ENCODE results near the gene DOK1.
"Not testable (repeated sequence)": the region's sequence is repeated elsewhere in the genome, so short reads cannot be mapped to it uniquely, and the experiment has no call there.

DOK1 gene

DNA sequence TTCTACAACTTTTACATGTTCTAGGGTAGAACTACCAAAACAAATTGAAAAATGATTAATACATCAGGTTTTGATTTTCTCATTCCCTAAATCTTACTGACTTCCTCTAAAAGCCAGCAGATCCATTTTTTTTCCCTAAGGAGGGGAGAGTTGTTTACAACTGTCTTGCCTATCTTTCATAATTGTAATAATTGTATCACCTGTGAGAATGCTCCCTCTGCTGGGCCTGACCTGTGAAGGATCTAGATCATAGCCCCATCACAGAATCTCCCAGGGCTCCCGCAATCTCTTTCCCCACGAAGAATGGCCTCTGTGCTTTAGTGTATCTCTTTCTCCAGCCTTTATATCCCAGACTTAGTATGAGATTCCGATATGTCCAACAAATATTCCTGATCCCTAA, 9.9 kb upstream of the DOK1 start:
- DNase-seq = no peak

DNA sequence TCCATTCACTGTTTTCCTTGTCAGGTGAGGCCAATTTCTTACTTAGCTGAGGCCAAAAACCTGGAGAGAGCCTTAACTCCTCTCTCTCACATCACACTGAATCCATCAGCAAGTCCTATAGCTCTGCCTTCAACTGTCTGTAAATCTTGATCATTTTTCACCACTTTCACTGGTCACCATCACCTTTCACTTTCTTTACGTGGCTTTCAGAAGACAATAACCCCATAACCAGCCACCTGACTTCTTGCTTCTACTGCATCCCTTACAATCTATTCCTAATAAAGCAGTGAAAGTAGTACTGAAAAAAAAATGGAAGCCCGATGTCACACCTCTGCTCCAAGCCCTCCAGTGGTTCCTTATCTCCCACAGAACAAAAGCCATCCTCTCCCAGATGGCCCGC, 8.5 kb upstream of the DOK1 start:
- no peak for DNase-seq

DNA sequence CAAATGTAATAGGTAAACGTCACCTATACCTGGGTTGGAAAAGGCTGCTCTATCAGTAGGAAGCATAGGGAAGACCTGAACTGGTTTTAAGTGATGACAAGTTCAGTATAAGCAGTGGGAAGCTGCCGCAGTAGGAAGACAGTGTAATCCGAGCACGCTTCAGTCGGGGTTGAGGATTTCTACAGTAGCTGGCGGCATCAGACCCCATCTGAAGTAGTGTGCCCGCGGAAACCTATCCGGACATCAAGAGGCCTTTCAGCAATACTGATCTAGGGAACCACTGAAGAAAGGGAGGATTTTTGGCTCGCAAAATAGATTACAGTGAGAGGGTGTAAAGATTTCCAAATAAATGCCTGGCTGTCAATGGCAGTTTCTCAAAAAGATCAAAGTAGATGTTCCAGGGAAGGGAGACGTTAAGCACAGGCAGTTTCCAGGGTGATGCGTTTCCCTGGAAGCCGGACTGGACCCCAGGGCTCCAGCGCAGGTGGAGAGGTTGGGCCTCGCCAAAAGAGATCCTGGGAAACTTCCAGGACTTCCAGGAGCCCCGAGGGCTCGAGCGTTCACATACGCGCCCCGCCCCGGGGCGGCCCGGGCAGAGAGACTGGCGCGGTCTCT, 6.1 kb upstream of the DOK1 start:
- no peak for DNase-seq

DNA sequence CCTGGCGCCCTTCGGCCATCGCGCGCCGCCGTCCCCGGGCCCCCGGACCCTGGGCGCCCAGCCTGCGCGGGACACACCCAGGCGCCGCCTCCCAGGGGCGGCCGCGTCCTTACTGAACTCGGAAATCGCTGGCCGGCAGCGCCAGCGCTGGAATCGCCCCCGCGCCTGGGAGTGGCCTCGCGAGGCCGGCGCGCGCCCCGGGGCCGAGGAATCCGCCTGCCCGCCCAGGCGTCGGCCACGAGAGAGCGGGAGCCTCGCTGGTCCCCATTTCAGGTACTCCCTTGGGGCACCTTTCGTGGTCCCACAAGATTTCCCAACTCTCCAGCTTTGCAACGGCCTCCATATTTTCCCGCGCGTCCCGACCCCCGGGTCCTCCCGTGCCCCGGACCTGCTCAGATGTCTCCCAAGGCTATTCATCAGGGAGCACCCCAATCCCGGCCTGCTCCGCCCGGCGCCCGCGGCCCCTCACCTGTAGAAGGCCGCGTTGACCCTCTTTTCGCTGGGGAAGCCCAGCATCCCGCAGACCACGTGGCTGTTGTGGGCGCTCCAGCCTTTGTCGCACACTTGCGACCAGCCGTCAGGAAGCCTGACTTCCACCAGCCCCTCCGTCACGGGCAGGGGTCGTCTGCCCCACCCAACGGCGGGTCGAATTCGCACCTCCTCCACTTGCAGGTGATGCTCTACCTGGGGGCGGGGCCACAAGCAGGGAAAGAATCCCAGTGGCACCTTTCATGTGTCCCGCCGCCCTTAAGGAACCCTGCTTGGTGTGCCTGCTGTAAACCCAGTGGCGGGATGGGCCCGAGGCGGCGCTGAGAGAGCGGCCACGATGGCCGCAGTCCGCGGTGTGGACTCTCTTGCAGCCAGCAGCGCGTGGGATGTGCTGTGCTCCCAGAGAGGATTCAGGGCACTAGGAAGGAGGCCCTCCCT, 5.4 kb upstream of the DOK1 start:
- peak in 1 of 56 donors; percentile 43 for DNase-seq

DNA sequence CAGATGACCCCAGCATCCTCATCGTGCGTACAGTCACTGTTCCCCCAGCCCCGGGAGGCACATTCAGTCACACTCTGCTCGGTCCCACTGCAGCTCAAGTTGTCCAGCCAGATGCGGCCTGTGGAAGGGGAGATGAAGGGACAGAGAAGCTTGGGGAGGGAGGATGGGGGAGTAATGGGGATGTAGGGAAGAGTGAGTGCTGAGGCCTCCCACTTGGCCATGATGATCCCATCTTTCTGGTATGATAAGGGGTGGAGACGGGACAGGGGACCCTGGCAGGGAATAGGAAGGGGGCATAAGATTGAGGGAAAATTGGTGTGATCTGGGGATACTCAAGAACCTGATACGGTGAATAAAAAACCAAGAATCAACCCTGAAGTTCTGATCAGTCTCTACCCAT, 4.3 kb upstream of the DOK1 start:
- no peak for DNase-seq

DNA sequence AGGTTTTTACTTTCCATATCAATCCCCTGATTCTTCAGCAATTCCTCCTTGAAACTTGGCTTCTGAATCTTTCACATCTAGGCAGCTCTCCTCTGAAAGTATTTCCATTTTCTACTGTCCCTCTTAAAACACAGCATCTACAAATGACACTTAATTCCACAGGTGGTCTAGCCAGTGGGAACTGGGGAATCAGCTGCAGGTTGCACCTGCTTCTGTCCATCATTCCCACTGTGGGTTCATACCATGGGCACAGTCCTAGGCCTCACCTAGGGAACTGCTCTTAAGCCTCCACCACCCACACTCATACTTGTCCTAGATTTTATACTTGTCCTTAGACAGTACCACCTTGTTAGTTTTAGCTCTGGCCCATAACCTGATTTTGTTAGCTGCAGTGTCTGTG, 3.0 kb upstream of the DOK1 start:
- DNase-seq = no peak

DNA sequence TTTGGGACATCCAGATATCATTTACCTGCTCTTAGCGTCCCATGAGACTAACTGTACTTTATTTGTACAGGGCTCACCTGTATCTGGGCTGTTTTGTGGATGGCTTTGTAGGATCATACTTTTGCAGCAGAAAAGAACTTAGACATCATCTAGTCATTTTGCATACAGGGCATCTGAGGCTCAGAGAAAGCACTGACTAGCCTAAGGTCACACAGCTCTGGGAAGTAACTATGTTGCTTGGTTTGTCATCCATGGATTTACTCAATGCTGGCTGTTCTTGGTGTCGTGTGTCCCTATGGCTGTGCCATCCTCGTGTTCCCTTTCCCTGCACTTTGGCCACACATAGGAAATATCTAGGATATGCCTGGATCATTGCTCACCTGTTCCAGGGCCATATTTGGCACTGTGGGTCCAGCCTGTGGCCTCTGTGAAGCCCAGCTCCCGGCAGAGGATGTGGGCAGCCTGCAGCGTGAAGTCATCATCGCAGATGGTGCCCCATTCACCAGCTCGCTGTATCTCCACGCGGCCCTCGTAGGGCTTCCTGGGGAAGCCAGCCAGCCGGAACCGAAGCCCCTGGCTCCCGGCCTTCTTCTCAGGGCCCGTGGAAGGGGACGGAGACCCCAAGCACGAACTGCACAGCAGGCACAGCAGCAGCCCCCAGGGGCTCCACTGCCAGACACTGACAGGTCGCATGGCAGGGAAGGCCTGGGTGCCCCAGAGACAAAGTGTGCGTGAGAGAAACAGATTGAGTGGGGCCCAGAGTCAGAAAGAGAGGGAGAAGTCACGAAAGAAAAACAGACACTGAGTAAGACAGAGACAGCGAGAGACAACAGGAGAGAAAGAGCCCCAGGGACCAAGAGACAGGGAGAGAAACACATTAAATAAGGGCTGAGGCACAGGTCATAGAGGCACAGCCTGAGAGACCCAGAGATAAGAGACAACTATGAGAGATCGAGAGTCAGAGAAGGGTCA, 2.3 kb upstream of the DOK1 start:
- DNase-seq = no peak

DNA sequence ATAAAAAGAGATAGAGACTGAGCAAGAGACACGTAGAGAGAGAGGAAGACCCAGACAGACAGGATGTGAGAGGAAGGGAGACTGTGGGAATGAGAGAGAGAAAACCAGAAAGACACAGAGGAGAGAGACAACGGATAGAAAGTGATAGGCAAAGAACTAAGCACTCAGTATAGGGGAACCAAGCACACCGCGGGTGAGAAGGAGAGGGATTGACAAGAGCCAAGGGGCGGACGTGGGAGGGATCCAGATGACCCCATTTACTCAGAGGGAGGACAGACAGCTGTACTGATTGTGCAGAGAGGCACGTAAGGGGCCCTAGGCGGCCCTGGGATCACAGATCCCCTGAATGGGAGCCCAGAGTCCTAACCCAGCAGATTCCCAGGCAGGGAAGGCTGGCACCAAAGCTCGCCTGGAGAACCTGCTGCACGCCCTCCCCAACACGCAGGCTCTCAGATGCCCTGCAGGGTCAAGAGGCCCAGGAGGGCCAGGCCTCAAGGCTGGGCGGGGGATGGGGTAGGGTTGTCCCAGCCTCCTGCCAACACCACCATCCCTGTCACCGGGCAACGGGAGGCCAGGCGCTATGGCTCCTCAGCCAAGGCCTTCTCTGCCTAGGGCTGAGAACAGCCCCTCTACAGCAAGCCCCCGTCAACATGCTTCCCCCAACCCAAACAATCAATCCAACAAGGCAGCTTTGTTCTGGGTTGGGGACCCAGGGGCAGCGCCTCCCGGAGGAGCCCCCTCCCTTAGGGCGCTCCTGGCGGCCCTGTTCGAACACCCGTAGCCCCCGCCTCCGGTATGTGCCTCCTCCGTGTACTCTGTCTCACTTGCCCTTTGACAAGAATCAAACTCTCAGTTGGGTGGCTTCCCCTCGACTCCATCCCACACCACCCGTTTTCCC, 1.4 kb upstream of the DOK1 start:
- peak in 6 of 56 donors; percentile 16 to 32 (median 24) for DNase-seq

DNA sequence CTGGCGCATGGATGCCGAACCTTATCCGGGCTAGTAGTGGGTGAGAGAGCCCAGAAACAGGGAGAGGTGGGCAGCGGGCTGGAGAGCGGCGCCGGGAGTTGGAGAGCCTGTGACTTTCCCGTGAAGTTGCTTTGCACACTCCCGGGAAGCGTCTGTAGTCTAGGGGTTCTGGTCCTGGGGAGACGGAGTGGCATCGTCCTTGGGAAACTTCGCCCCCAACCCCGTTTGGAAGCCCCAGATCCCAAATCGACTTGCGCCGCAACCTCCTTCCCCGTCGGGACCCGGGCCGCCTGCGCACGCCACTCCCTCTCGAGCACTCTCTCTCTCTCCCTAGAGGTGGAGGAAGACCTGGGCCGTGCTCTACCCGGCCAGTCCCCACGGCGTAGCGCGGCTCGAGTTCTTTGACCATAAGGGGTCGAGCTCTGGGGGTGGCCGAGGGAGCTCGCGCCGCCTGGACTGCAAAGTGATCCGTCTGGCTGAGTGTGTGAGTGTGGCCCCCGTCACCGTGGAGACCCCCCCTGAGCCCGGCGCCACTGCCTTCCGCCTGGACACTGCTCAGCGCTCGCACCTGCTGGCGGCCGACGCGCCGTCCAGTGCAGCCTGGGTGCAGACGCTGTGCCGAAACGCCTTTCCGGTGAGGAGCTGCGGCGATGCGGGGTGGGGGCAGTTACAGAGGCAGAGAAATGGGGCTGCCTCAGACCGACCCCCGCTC, 456 bp downstream of the DOK1 start:
- DNase-seq = peak in 1 of 56 donors; percentile 45

DNA sequence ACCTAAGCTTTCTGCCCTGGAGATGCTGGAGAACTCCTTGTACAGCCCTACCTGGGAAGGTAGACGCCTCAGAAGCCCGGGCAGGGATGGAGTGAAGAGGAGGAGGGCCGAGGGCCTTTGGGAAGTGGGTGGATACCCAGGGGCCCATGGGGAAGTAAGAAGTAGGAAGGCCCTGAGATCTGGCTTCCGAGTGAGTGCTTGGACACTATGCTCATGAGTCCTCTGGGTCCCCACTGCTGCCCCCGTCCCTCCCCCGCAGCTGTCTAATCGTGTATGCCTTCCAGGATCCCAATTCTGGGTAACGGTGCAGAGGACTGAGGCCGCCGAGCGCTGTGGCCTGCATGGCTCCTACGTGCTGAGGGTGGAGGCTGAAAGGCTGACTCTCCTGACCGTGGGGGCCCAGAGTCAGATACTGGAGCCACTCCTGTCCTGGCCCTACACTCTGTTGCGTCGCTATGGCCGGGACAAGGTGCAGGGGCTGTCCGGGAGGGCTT, 1.1 kb downstream of the DOK1 start:
- DNase-seq = peak in 2 of 56 donors; percentile 17 to 29

DNA sequence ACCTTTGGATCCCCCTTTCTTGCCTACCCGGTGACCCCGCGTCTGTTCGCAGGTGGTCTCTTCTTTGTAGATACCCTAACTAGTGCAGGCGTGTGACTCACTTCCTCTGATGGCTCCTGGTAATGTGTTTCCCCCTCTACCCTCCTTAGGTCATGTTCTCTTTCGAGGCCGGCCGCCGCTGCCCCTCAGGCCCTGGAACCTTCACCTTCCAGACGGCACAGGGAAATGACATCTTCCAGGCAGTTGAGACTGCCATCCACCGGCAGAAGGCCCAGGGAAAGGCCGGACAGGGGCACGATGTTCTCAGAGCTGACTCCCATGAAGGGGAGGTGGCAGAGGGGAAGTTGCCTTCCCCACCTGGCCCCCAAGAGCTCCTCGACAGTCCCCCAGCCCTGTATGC, 1.6 kb downstream of the DOK1 start:
- no peak for DNase-seq

DNA sequence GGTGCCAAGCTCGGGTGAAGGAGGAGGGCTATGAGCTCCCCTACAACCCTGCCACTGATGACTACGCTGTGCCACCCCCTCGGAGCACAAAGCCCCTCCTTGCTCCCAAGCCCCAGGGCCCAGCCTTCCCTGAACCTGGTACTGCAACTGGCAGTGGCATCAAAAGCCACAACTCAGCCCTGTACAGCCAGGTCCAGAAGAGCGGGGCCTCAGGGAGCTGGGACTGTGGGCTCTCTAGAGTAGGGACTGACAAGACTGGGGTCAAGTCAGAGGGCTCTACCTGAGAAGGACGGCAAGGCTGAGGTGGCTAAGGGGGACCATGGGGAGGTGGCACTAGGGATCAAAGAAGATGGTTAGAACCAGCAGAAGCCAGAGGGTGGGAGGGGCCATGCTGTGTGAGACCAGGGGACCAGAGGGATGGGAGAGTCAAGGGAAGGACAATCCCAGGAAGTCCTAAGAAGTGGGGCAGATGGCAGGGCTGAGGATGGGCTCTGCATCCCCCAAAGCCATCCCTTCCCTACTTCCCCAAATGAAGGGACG, 2.4 kb downstream of the DOK1 start:
- no peak for DNase-seq

DNA sequence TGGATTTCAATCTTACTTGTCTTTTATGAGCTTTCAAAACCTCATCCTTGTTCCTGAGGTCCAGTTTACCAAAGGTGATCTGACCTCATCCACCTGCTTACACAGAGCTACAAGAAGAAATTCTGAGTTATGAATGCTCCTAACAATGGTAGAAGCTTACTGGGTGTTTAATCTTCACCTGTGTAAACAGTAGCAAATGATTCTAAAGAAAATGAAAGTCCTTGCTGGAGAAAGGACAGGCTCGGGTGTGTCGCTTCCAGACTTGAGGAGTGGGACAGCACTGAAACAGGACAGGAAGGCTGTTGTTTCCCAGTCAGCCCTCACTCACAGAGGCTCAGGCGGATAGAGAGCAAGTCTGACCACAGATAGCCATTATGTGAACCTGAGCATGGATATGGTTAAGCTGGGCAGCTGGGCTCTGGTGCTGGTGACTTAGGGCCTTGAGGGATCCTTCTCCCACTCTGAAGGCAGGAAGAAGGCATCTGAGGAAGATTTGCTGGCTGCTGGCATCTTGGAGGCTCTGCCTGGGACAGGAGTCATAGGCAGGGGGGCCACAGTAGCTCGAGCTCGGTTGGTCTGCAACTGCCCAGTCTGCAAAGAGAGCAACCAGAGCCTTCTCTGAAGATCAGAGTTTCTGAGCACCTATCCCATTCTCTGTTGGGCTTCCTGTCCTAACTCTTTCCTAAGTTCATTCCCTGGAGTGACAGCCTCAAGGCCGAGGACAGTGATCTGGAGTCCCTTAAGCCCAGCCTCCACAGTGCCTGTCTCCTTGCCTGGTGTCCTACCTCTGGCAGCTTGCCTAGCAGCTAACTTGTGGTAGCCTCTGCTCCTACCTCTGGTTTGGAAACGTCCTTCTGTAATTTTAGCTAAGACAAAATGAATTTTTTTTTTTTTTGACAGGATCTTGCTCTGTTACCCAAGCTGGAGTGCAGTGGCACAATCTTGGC, 4.0 kb downstream of the DOK1 start:
- no peak for DNase-seq

DNA sequence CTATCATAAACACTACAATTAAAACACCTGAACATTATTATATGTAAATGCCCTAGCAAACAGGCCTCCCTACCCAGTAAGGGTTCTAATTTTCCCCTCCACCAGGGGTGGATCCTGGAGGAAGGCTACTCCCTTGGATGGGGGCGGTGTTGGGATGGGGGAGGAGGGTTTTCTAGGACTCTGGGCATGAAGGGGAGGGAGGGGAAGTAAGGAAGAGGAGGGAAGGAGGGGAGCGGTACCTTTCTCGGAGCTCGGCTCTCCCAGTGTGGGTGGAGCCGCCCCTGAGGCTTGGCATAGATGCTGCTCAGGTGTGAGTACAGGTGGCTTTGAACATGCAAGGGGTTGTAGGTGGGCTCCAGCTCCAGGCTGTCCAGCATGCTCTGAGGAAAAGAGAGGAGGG, 5.4 kb downstream of the DOK1 start:
- DNase-seq = no peak

DNA sequence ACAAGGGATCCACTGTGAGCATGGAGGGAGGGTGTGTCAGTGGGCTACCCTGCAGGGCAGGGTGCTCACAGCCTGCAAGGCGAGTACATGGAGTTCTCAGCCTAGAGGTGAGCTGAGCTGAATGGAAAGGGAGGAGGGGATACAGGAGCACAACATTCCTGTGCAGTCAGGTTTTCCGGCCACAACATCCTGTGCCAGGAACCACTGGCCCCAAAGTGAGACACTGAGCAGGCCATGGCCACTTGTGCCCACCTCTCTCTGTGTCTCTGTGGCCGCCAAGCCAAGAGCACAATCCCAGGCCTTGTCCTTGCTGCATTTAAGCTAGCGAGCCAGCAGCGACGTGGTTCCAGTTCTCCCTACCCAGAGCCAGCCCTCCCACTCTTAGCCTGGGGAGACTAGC, 6.1 kb downstream of the DOK1 start:
- DNase-seq = no peak

DNA sequence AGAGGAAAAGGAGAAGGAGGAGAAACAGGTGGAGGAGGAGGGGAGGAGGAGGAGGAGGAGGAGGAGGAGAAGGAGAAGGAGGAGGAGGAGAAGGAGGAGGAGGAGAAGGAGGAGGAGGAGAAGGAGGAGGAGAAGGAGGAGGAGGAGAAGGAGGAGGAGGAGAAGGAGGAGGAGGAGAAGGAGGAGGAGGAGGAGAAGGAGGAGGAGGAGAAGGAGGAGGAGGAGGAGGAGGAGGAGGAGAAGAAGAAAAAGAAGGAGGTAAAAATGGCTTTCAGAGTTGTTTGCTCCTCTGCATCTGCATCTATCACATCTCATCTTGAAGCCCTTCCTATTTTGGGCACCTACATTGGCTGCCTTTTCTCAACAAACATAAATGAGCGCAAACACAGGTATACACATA, 6.5 kb downstream of the DOK1 start:
- DNase-seq = not testable (repeated sequence)

DNA sequence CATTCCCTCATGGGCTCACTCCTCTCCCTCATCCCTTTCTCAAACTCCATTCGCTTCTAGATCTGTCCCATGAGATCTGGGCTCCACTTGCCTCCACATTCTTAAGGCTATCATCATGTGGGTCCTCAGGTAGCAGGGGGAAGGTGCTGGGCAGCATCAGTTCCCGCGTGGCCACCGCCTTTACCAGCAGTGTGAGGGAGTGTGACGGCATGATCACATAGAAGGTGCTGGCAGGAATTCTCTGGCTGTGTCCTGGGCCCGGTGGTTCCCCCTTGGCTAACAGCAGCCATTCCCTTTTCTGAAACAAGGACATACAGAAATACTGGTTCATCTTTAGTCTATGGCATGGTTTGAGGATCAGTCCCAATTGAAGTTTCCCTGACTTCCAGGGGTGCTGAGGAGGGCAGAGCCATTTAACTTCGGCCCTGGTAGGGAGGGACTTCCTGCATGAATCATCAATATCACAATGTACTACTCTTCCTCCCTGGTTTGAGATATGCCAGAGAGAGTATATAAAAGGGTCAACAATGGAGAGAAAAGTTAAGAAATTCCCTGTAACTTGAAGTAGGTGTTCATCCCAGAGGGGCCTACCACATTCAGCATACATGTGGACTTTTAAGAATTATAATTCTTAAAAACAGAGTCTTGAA, 7.7 kb downstream of the DOK1 start:
- no peak for DNase-seq

DNA sequence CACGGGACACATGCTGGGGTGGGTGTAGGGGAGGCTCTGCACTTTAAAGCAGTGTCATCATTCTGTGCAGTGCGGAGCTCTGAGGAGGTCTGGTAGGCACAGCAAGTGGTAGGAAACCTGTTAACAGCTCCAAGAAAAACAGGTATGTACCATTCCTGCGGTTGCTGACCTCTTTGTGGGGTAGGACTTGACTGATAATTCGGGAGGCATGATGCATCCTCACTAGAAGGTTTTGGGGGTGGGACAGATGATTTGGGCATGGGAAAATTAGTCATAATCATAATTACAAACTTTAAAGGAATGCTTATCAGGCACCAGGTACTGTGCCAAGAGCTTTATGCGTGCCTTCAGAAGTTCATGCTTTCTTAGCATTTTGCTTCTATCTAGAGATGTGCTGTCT, 9.7 kb downstream of the DOK1 start:
- DNase-seq = no peak

Data from nucleus accumbens (tissue), 56 donors.